ENCODE results near the gene LCMT1. TPM values are rescaled to one million over a fixed set of nuclear protein-coding genes. Genes with fewer than 3 reads are reported as not detected.
"Not testable (repeated sequence)": the region's sequence is repeated elsewhere in the genome, so short reads cannot be mapped to it uniquely, and the experiment has no call there.

Gene LCMT1
- total RNA-seq, 1 donor from 2014 or later = 20.8 TPM

DNA sequence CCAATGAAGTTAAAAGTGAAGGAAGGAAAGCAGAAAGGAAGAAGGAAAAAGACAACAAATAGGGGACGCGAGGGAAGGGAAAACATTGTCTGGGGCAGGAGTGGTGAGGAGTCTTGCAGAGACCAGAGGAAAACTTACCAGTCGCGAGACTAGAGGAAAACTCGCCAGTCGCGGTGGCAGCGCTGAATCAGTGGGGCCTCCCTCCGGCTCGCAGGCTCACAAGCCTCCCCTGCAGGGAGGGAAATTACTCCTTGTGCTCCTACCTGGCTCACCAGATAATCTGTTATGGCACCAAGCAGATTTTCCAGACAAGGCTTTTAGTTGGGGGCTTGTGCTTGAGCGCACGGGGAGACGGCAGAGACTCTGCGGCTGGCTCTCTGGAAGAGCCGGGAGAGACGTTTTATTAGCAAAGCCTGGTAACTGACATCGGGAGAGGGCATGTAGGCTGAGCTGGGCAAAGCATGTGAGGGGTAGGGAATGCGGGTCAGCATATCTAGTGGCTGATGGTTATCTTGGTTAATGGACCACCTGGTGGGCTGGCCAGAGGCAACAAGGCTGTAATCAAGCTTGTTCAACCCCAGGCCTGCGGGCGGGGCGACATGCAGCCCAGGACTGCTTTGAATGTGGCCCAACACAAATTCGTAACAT is 37.1 kb downstream of the LCMT1 start:
- no peak for DNase-seq

DNA sequence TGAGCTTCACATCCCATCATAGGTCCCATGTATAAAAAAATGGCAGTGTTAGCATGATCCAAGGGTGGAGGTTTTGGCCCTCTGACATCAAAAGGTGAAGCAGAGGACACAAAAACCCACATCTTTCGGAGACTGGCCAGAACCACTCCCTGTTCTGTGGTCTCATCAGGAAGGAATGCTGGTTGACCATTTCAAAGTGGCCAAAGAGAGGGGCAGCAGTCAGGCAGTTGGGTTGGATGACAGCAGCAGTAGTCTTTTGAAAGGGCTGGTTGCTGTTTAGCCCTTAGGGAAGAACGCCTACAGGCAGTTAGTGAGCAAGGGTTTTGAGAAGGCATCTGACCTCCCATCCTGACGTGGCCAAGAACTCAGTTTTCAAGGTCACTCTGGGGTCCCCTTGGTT is 40.5 kb downstream of the LCMT1 start:
- no peak for DNase-seq

DNA sequence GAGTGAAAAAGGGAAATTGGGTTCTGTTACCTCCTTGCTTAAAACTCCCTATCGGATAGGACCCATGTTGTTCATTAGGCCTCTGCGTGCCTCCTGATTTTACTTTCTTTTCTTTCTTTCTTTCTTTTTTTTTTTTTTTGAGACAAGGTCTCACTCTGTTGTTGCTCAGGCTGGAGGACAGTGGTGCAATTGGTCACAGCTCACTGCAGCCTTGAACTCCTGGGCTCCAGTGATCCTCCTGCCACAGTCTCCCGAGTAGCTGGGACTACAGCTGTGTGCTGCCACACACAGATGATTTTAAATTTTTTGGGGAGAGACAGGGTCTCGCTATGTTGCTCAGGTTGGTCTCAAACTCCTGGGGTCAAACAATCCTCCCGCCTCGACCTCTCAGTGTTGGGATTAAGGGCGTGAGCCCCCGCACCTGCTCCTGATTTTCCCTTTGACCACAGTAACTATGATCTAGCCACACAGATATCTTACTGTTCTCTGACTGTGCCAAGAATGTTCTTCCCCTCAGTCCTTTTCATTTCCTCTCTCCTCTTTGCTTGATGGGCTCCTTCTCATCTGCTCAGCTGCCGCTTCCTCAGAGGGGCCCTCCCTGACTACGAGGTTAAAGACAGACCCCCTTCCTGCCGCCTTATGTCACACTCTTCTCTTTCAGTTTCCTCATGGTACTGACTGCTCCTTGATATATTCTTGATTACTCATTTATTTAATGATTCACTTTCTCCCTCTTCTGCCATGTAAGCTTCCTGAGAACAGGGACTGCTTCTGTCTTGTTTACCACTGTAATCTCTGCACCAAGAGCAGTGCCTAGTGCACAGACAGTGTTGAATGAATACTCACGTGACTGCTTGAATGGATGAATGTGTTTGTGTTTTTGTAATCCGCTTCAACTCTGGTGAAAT is 44.3 kb downstream of the LCMT1 start:
- no peak for DNase-seq

DNA sequence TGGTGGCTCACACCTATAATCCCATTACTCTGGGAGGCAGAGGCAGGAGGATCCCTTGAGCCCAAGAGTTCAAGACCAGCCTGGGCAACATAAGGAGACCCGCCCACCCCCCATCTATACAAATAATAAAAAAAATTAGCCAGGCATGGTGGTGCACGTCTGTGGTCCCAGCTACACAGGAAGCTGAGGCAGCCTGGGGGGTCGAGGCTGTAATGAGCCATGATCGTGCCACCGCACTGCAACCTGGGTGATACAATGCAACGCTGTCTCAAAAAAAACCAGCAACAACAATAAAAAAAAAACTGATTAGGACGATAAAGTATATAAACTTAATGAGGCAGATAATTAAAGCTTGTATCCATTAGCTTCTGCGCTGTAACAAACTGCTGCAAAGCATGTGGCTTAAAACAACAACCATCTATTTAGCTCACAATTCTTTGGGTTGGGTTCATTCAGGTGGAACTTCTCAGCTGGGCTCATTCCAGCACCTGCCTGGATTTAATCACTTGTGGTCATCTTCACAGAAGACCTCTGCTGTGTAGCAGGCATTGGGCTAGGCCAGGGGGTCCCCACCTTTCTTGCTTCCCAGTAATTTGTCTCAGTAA is 45.8 kb downstream of the LCMT1 start:
- DNase-seq = no peak

DNA sequence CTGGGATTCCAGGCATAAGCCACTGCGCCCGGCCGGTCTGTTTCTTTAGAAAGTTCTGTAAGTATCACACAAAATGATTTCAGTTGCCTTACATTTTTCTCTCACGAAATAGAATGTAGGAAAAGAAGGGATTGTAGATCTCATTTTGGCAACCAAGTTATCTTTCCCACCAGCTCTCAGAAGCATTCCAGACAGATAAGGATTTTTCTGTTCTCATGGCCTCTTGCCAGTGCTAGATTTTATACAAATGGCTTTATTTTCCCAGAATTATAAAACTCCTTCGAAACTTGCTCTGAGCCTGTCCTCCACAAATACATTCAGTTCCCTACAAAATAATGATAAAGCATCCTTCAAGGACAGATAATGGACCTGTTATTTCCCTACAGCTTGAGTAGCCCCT is 46.9 kb downstream of the LCMT1 start:
- no peak for DNase-seq

DNA sequence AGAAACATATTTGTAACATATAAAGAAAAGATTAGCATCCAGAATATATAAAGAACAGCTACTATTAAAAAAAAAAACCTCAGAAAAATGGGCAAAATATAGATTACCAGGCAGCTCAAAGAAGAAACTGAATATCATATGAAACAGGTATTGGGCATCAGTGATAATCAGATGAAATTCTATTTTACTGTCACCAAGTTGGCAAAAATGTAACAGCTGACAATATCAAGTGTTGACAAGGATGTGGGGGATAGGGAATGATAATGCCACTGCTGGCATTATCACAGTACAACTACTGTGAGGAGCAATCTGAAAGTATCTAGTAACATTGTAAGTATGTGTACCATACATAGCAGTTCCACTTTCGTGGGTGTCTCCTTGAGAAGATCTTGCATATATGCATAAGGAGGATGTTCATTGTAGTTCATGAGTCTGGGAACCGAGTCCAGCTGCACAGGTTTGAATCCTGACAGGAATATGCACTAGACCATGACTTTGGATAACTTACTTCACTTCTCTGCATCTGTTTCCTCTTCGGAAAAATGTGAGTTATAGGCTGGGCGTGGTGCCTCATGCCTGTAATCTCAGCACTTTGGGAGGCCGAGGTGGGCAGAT is 50.3 kb downstream of the LCMT1 start:
- no peak for DNase-seq

DNA sequence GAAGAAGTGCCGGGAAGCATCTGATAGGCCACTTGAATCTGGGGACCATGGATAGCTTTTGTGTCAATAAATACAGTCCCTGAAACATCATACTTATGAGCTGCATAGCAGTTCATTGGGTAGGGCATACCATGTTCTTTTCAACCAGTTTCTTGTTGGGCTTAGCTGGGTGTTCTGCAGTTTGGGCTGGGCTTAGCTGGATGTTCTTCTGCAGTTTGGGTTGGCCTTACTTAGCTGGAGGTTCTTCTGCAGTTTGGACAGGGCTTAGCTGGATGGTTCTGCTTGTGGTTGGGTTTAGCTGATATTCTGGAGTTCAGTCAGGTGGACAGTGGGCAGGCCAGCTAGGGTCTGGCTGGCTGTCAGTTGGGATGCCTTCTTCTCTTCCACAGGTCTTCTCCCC is 52.1 kb downstream of the LCMT1 start:
- no peak for DNase-seq

DNA sequence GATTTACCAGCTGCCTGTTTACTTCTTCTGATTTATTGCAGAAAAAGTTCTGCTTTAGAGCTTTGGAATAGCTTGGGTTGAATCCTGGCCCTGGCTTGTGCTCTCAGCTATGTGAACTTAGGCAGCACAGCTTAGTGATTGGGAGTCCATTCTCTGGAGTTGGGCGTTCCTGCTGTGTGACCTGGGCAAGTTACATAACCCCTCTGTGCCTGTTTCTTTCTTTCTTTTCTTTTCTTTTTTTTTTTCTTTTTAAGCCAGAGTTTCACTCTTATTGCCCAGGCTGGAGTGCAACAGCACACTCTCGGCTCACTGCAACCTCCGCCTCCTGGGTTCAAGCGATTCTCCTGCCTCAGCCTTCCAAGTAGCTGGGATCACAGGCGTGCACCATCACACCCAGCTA is 53.7 kb downstream of the LCMT1 start:
- DNase-seq = no peak

DNA sequence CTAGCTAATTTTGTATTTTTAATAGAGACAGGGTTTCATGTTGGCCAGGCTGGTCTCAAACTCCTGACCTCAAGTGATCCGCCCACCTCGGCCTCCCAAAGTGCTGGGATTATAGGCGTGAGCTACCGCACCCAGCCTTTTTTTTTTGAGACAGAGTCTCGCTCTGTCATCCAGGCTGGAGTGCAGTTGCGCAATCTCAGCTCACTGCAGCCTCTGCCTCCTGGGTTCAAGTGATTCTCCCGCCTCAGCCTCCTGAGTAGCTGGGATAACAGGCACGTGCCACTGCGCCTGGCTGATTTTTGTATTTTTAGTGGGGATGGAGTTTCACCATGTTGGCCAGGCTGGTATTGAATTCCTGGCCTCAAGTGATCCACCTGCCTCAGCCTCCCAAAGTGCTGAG is 56.4 kb downstream of the LCMT1 start:
- DNase-seq = not testable (repeated sequence)

DNA sequence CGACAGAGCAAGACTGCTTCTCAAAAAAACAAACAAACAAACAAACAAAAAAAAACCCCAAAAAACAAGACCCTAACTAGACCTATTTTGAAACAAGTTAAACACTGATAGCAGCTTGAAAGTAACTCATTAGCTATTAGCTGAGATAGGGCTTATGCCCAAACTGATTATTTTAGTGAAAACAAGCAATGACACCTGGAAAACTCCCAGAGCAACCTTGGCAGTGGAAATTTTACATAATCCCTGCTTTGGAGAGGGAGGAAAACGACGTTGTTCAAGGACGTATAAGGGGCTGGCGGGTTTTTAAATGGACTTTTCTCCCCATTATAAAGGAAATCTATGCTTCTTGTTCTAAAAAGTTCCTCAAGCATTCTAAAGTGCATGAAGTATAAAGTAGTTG is 59.8 kb downstream of the LCMT1 start:
- no peak for DNase-seq

DNA sequence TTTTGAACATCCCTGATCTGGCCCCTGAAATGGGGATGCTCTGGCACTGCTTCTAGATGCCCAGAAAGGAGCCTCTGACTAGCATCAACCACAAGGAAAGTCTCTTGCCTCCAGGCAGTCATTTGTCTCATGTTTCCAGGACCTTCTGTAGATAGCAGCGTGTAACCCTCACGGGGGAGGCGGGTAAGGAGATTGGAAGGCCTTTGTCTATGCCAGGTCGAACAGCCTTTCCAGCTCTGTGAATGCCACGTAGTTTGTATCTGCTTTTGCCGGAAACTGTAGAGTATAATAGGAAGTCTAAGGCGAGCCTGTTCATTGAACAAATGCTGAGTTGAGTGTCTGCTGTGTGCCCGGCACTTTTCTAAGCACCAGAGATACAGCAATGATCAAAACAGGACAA is 61.3 kb downstream of the LCMT1 start:
- DNase-seq = no peak

DNA sequence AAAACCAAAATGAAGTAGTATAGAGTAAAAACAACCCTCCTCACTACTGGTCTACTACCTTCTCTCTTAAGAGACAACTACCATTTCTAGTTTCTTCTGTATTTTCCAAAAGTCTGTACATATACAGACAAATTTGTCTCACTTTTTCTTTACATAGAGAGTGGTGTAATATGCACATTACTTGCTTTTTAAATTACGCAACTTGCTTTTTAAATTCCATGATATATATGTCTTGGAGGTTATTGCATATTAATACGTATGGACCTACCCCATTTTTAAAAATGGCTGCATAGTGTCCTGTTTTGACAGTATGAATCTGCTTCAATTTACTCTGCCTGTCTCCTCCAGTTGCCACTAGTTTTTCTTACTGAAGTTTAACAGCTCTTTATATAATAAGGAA is 62.7 kb downstream of the LCMT1 start:
- DNase-seq = no peak

DNA sequence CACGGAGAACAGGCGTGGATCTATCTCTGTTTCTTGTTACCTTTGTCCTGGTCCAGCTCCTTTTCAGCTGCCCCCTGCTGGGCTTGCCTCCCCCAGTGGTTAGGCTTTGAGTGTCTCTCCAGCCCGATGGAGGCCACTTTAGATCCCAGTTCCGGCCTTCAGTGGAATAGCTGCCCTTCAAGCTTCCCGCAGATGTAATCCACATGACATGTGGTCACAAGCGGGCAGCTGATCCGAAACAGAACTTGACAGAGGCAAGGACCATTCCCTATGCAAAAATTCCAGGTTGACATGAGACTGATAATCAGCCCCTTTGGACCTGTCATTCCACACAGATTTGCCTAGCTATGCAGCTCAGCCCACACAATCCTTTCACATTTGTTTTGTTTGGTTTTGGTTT is 64.6 kb downstream of the LCMT1 start:
- DNase-seq = no peak

DNA sequence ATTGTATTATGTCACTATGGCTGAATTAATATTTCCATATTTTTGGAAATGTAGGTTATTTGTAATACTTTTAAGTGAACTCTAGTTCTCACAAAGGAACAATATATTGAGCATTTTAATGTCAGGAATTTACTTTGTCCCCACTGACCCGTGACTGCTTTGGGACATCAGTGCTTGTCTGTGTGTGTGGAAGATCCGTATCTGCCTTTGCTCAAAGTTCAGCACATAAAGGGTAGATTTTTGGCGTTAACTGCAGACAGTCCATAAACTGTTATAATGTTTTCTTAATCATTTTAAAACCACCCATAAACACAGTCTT is 65.9 kb downstream of the LCMT1 start:
- no peak for DNase-seq

DNA sequence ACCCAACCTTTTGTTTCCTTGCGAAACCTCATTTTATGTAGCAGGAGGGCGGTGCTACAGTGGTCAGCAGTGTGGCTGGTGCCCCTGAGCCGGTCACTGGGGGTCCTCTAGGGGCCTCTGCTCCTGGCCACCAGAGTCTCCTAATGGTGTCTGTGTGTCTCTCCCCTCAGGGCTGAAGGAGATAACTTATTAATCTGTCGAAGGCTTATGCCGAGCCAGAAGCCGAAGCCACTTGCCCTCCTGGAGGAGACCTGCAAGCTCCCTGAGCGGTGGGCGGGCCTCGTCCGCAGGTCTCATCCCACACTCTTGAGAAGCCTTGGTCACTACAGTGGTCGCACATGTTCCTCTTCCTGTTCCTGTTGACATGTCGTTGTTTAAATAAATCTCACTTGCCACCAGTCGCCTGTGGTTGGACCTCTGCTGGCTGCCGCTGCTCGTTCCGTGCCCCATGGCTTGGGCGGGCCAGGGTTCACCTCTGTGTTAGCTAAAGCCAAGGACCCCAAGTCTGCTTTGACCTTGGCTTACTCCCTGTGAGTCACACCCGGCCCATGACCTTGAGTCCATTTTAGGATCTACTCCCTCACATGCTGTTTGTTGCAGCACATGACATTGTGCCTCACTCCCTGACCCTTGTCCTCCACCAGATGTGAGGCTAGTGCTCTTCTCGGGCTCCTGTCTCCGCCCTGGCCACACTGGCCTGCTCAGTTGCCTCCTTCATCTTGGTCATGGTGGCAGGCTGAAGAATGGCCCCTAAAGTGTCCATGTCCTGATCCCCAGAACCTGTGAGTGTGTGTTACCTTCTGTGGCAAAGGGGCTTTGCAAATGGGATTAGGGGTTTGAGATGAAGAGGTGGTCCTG is 66.5 kb downstream of the LCMT1 start:
- no peak for DNase-seq

DNA sequence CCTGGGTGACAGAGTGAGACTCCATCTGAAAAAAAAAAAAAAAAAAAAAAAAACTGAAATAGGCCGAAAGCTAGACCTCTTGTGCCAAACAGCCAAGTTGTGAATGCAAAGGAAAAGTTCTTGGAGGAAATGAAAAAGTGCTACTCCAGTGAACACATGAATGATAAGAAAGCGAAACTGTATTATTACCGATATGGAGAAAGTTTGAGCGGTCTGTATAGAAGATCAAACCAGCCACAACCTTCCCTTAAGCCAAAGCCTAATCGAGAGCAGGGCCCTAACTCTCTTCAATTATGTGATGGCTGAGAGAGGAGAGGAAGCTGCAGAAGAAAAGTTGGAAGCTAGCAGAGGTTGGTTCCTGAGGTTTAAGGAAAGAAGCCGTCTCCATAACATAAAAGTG is 69.7 kb downstream of the LCMT1 start:
- DNase-seq = not testable (repeated sequence)

DNA sequence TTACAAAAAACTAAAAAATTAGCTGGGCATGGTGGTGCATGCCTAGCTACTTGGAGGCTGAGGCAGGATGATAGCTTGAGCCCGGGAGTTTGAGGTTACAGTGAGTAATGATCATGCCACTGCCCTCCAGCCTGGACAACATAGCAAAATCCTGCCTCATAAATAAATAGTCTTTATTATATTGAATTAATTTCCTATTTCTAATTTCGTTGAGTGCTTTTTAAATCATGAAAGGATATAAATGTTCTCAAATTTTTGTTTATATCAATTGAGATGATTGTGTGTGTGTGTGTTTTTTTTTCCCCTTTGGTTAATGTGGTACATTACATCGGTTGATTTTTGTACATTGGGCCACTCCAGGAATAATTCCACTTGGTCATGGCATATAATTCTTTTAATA is 73.2 kb downstream of the LCMT1 start:
- no peak for DNase-seq

DNA sequence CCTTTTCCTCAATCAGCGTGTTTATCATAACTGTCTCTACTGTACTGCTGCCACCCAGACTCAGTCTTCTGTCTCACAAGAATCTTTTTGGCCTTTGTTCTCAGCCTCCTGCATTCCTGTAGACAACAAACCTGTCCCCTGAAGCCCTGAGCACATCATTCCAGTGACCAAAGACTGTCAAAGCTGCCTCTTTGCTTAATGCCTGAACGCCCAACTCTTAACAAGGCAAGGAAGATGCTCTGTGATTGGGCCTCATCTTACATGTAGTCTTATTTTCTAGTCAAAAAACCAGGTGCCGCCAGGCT is 75.9 kb downstream of the LCMT1 start:
- no peak for DNase-seq

DNA sequence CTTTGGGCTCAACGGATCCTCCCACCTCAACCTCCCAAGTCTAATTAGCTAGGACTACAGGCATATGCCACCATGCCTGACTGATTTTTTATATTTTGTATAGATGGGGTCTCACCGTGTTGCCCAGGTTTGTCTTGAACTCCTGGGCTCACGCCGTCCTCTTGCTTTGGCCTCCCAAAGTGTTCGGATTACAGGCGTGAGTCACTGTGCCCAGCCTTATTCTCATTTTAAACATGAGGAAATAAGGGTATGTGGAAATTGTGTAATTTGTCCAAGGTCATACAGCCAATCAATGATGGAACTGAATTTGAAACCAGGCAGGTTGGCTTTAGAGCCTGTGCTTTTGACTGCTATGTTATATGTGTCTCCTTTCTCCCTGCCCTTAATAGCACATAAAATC is 77.8 kb downstream of the LCMT1 start:
- DNase-seq = no peak

DNA sequence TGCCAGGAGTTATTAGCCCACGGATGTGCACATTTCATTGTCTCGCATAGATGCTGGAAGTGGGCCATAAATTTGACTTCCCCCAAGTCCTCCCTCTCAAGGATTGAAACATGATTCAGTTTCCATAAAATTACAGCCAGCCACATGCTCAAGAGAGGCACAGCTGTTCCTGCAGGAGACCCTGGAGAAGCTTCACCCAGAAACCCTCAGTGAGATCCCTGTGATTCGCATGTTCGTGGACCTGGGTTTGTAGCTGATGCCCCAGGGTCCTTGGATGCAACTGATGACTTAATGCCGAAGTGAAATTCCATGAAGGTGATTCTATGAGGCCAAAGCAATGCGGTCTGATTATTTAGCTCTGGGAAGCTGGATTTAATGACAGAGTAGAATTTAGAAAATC is 80.6 kb downstream of the LCMT1 start:
- peak; percentile 39 for DNase-seq

DNA sequence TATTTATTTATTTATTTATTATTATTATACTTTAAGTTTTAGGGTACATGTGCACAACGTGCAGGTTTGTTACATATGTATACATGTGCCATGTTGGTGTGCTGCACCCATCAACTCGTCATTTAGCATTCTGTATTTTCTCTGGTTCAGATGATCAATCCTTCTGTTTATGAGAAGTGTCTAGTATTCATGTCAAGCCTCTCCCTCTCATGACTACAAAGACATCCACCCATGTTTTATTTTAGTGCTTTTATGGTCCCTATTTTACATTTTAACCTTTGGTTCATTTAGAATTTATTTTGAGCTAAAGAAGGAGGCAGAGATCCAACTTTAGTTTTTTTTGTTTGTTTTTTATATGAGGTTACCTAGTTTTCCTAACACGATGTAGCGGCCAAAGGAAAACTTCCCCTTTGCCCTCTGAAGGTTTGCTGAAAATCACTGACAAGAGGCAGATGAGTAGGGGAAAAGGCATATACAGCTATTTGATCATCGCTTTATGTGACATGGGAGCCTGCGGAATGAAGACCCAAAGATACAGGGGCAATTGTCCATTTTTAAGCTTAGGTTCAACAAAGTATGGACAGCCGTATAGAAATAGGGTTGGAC is 82.8 kb downstream of the LCMT1 start:
- DNase-seq = no peak

DNA sequence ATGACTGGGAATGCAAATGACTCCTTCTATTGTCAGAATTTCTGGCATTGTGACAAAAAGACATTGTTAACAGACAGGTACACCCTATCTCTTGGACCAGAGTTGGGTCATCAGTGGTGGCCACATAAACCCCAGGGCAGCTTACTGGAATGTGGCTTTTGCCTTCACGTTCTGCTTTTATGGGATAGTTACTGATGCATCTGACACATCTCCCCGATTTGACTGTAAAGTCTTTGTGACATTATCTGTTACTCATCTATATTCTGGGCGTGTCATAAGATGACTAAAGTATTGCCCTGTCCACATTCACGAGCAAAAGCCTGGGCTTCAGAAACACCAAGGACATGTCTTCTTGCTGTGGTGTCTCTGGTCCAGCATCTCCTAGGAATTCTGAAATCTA is 86.5 kb downstream of the LCMT1 start:
- DNase-seq = no peak
